HepG2 (cell line): ENCODE measurements around the gene GRIK4. TPM values are rescaled to one million over a fixed set of nuclear protein-coding genes. Genes with fewer than 3 reads are reported as not detected.

Experiments used
- ELF1 ChIP-seq: sonication (generic); formaldehyde crosslinking; IDR thresholded peaks from 2 replicates; pipeline ENCODE4 v1.4.0; 2020; ENCODE audit warnings: missing genetic modification reagents
- ELF3 ChIP-seq: IDR thresholded peaks from 2 replicates; pipeline ENCODE4 v1.6.1; 2016; ENCODE audit warnings: missing genetic modification reagents, missing compliant biosample characterization
- GABPA ChIP-seq, 2 experiments: IDR thresholded peaks; 2 replicates each; pipeline ENCODE4 v1.6.1; 2011 to 2016; ENCODE audit warnings: low read depth in 2 of 2, low read length in 1 of 2, missing biosample characterization in 1 of 2, missing genetic modification characterization in 1 of 2
- HMGXB4 ChIP-seq, 2 experiments: sonication (generic) in 1 of 2; formaldehyde crosslinking in 1 of 2; IDR thresholded peaks; 2 replicates each; pipeline versions ENCODE4 v1.4.0 to v1.6.1; 2018 to 2020; ENCODE audit warnings: missing genetic modification reagents in 2 of 2, borderline replicate concordance in 1 of 2, low read depth in 1 of 2, mild to moderate bottlenecking in 1 of 2, missing biosample characterization in 1 of 2
- LRRFIP1 ChIP-seq: sonication (generic); formaldehyde crosslinking; conservative IDR thresholded peaks from 2 replicates; pipeline ENCODE4 v1.4.0; 2020; ENCODE audit warnings: missing genetic modification reagents
- NR2F6 ChIP-seq, 2 experiments: IDR thresholded peaks; 2 replicates each; pipeline ENCODE4 v1.6.1; 2016; ENCODE audit warnings: antibody characterized with exemption in 1 of 2, mild to moderate bottlenecking in 1 of 2
- PCBP2 ChIP-seq: fragments of 200-400 bp; formaldehyde crosslinking; optimal IDR thresholded peaks from 2 replicates; pipeline ENCODE3; 2018; ENCODE audit warnings: low read length, low read depth; ENCODE audit not compliant: poor library complexity, severe bottlenecking
- PRDM10 ChIP-seq: sonication (generic); formaldehyde crosslinking; IDR thresholded peaks from 2 replicates; pipeline ENCODE4 v1.4.0; 2020; ENCODE audit warnings: low read depth, missing genetic modification reagents
- RAD21 ChIP-seq: fragments of 450-650 bp; formaldehyde crosslinking; IDR thresholded peaks from 2 replicates; pipeline ENCODE4 v1.5.0; 2020; ENCODE audit warnings: mild to moderate bottlenecking
- ZNF556 ChIP-seq: sonication (generic); formaldehyde crosslinking; IDR thresholded peaks from 2 replicates; pipeline ENCODE4 v1.4.0; 2020; ENCODE audit warnings: mild to moderate bottlenecking, missing genetic modification reagents, borderline replicate concordance
- ZNF639 ChIP-seq: conservative IDR thresholded peaks from 2 replicates; pipeline ENCODE4 v1.6.1; 2018; ENCODE audit warnings: missing genetic modification reagents
- ZSCAN9 ChIP-seq: IDR thresholded peaks from 2 replicates; pipeline ENCODE4 v1.6.1; 2016; ENCODE audit warnings: borderline replicate concordance
- polyA plus RNA-seq, 8 experiments: library from polyadenylated mRNA; depleted of rRNA in 3 of 8; stranded (reverse) in 7 of 8; unstranded in 1 of 8; fragments of >200 nt; fragmentation: Illumina TruSeq in 4 of 8; extraction: Trizol in 4 of 8; gene quantifications; 2 replicates each; pipeline versions ENCODE4 v1.2.1 to v1.2.3, GENCODE V29; 2011 to 2016; ENCODE audit warnings: low read depth in 4 of 8, missing spikeins in 1 of 8, mixed read lengths in 1 of 8; ENCODE audit not compliant: insufficient read depth in 1 of 8
- total RNA-seq, 5 experiments: library from RNA; depleted of rRNA; stranded (reverse); fragments of >200 nt; fragmentation: Illumina TruSeq; extraction: Trizol; gene quantifications; 2 replicates each; pipeline ENCODE4 v1.2.3, GENCODE V29; 2016; ENCODE audit warnings: low read depth in 1 of 5
- TF ChIP-seq, protein P1 (sequence below): sonication (generic); formaldehyde crosslinking; conservative IDR thresholded peaks from 2 replicates; pipeline ENCODE4 v1.8.0; 2022; ENCODE audit warnings: missing genetic modification reagents

The GRIK4 gene
- total and polyA plus RNA-seq, 2 of the 13 experiments (the other 11 are each of a cell fraction or from before 2014, with no cell fraction given) = 0.04 to 0.07 TPM

GRCh38 chr11:120952461-120953434 is 441.2 kb downstream of the GRIK4 start (continued):
- TF ChIP-seq PRDM10 (no peak), ZNF639 (CRISPR knock-in tag) (no peak), ZSCAN9 (no peak), PCBP2 (peak; percentile 71), GABPA (IDR thresholded peaks at IDR 0.05; ENCODE audit: low read depth, low read length) (no peak), GABPA (CRISPR knock-in tag; IDR thresholded peaks at IDR 0.05; ENCODE audit: low read depth) (no peak), HMGXB4 (CRISPR knock-in tag; IDR thresholded peaks at IDR 0.05; ENCODE audit: borderline replicate concordance in 1 of 2, low read depth in 1 of 2) (peak in 1 of 2 experiments; percentile 38; a peak in 1 of 4 replicates), NR2F6 (IDR thresholded peaks at IDR 0.05) (no peak), NR2F6 (CRISPR knock-in tag; IDR thresholded peaks at IDR 0.05) (no peak), LRRFIP1 (CRISPR knock-in tag) (no peak), ELF1 (CRISPR knock-in tag) (0 out of 2 replicates have a peak, but pooled peaks have one; percentile 31), ELF3 (CRISPR knock-in tag) (0 out of 2 replicates have a peak, but pooled peaks have one; percentile 35), RAD21 (CRISPR knock-in tag) (peak; percentile 57), ZNF556 (CRISPR knock-in tag) (0 out of 2 replicates have a peak, but pooled peaks have one; percentile 32)
- TF ChIP-seq, protein P1, sequence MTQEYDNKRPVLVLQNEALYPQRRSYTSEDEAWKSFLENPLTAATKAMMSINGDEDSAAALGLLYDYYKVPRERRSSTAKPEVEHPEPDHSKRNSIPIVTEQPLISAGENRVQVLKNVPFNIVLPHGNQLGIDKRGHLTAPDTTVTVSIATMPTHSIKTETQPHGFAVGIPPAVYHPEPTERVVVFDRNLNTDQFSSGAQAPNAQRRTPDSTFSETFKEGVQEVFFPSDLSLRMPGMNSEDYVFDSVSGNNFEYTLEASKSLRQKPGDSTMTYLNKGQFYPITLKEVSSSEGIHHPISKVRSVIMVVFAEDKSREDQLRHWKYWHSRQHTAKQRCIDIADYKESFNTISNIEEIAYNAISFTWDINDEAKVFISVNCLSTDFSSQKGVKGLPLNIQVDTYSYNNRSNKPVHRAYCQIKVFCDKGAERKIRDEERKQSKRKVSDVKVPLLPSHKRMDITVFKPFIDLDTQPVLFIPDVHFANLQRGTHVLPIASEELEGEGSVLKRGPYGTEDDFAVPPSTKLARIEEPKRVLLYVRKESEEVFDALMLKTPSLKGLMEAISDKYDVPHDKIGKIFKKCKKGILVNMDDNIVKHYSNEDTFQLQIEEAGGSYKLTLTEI = no peak
